GM12878 (cell line): ENCODE measurements around the gene PTBP3. TPM values are rescaled to one million over a fixed set of nuclear protein-coding genes. Genes with fewer than 3 reads are reported as not detected.

Experiments
- ATAC-seq: fragments of 200-7000 bp; cut with Tn5 transposase; 3 replicates; pipeline ENCODE4 v1.9.1; 2020; ENCODE audit warnings: mild to moderate bottlenecking, moderate library complexity
- BruUV-seq: library from RNA; stranded (reverse); fragments of 400-500 nt; replicated peaks from 2 replicates; lab custom pipeline; 2021; lab: Mats Ljungman, UMichigan
- CTCF ChIA-PET: fragments of 300-600 bp; sonication (Branson Sonifier 250); formaldehyde crosslinking; extraction: SDS; loops from one replicate; lab custom pipeline; 2021; ENCODE audit warnings: inconsistent platforms; lab: Yijun Ruan, JAX
- POLR2A ChIA-PET: fragments of 350-600 bp; formaldehyde crosslinking; extraction: SDS; loops from one replicate; lab custom pipeline; 2021; ENCODE audit warnings: inconsistent platforms; lab: Charles Lee
- RAD21 ChIA-PET: fragments of 300-600 bp; sonication (Branson Sonifier 250); formaldehyde crosslinking; loops from one replicate; lab custom pipeline; 2023; ENCODE audit warnings: antibody characterized with exemption; ENCODE audit not compliant: unreplicated experiment; lab: Charles Lee
- SMC1A ChIA-PET: fragments of 300-600 bp; sonication (Branson Sonifier 250); formaldehyde crosslinking; loops from one replicate; lab custom pipeline; 2023; ENCODE audit not compliant: unreplicated experiment, uncharacterized antibody; lab: Charles Lee
- DNase-seq: peaks from one replicate; pipeline ENCODE4 v3.0.0-alpha.2; 2011; ENCODE audit warnings: low read depth, low spot score
- FAIRE-seq: peaks from 3 replicates; lab custom pipeline; 2011; peaks lifted over from hg19 to GRCh38; lab: Jason Lieb, UNC
- H2AFZ ChIP-seq: 2 replicates; pipeline ENCODE4 v1.6.0; 2011; ENCODE audit warnings: low read depth, low read length, control low read depth; ENCODE audit not compliant: control insufficient read depth
- H3K27ac ChIP-seq: 2 replicates; pipeline ENCODE4 v1.5.1; 2011; ENCODE audit warnings: control low read depth; ENCODE audit not compliant: control insufficient read depth, insufficient read depth
- H3K27me3 ChIP-seq, 2 experiments: replicated peaks in 1 of 2; 2 replicates each; pipeline versions ENCODE4 v1.6.0 to v1.6.1; 2011; ENCODE audit warnings: low read length in 1 of 2; ENCODE audit not compliant: control insufficient read depth in 2 of 2, insufficient read depth in 2 of 2
- H3K36me3 ChIP-seq, 2 experiments: 2 replicates each; pipeline ENCODE4 v1.5.1; 2011; ENCODE audit warnings: low read length in 1 of 2; ENCODE audit not compliant: control insufficient read depth in 2 of 2, insufficient read depth in 2 of 2
- H3K4me1 ChIP-seq: 2 replicates; pipeline ENCODE4 v1.6.1; 2011; ENCODE audit warnings: mild to moderate bottlenecking, low read length, moderate library complexity, mixed read lengths; ENCODE audit not compliant: control insufficient read depth, insufficient read depth
- H3K4me2 ChIP-seq: 2 replicates; pipeline ENCODE4 v1.6.0; 2011; ENCODE audit warnings: control low read depth; ENCODE audit not compliant: control insufficient read depth, insufficient read depth
- H3K4me3 ChIP-seq: fragments of 200-600 bp; sonication (generic); 2 replicates; pipeline ENCODE4 v1.5.1; 2016
- H3K79me2 ChIP-seq: 2 replicates; pipeline ENCODE4 v1.6.0; 2011; ENCODE audit warnings: low read length; ENCODE audit not compliant: control insufficient read depth, insufficient read depth
- H3K9ac ChIP-seq: 2 replicates; pipeline ENCODE4 v1.8.0; 2011; ENCODE audit warnings: low read length, control low read depth, mixed read lengths; ENCODE audit not compliant: control insufficient read depth, insufficient read depth
- H3K9me3 ChIP-seq: replicated peaks from 3 replicates; pipeline ENCODE4 v1.5.1; 2011; ENCODE audit warnings: mild to moderate bottlenecking, low read length; ENCODE audit not compliant: control insufficient read depth, insufficient read depth
- H4K20me1 ChIP-seq: 2 replicates; pipeline ENCODE4 v1.6.0; 2011; ENCODE audit not compliant: control insufficient read depth, insufficient read depth
- CBX3 ChIP-seq: fragments of 200-600 bp; sonication (generic); IDR thresholded peaks from 2 replicates; pipeline ENCODE4 v1.6.1; 2016; ENCODE audit warnings: low read depth, borderline replicate concordance
- ETV6 ChIP-seq, 2 experiments: fragments of 450-650 bp in 1 of 2; IDR thresholded peaks in 1 of 2; conservative IDR thresholded peaks in 1 of 2; 2 replicates each; pipeline ENCODE4 v1.6.1; 2014; ENCODE audit warnings: antibody characterized with exemption in 1 of 2, borderline replicate concordance in 1 of 2, low read depth in 1 of 2, mild to moderate bottlenecking in 1 of 2, moderate library complexity in 1 of 2
- HDAC2 ChIP-seq: fragments of 200-600 bp; sonication (generic); IDR thresholded peaks from 2 replicates; pipeline ENCODE4 v1.6.1; 2017
- HDGF ChIP-seq: fragments of 450-650 bp; IDR thresholded peaks from 2 replicates; pipeline ENCODE4 v1.6.1; 2016; ENCODE audit warnings: antibody characterized with exemption
- RB1 ChIP-seq: fragments of 450-650 bp; formaldehyde crosslinking; IDR thresholded peaks from 2 replicates; pipeline ENCODE4 v1.6.1; 2017; ENCODE audit warnings: mild to moderate bottlenecking, borderline replicate concordance
- SRF ChIP-seq, 2 experiments: IDR thresholded peaks; 2 replicates each; pipeline ENCODE4 v1.6.1; 2011; ENCODE audit warnings: low read depth in 2 of 2, low read length in 2 of 2, mild to moderate bottlenecking in 1 of 2, moderate library complexity in 1 of 2
- TAF1 ChIP-seq: IDR thresholded peaks from 2 replicates; pipeline ENCODE4 v1.6.1; 2011; ENCODE audit warnings: mild to moderate bottlenecking, low read depth, low read length, borderline replicate concordance
- ZNF622 ChIP-seq: fragments of 450-650 bp; IDR thresholded peaks from 2 replicates; pipeline ENCODE4 v1.6.1; 2017; ENCODE audit warnings: mild to moderate bottlenecking, inconsistent platforms
- WGBS: methylation state at CpG from one replicate; pipeline ENCODE4 v1.1.6; 2016; ENCODE audit warnings: low lambda C conversion rate; ENCODE audit not compliant: insufficient replicate concordance, insufficient coverage; ENCODE audit errors: missing lambda C conversion rate; 5-methylcytosine and 5-hydroxymethylcytosine counted together
- in situ Hi-C: fragments of 300-500 bp; cut with MboI; formaldehyde crosslinking; loops from 9 replicates; pipeline ENCODE4 v1.14.3; 2018; ENCODE audit warnings: mixed read lengths
- intact Hi-C: fragments of 100-400 bp; cut with micrococcal nuclease; formaldehyde crosslinking; loops from one replicate; pipeline ENCODE4 v1.14.2; 2022; ENCODE audit not compliant: unreplicated experiment
- polyA plus RNA-seq, 11 experiments: library from polyadenylated mRNA; depleted of rRNA in 4 of 11; unstranded in 6 of 11; stranded (reverse) in 5 of 11; fragments of >200 nt; fragmentation: Nextera tagmentation in 4 of 11; fragmentation: Illumina TruSeq in 1 of 11; extraction: Ambion mirVana in 4 of 11; extraction: Trizol in 1 of 11; gene quantifications; 1 replicate in 1 of 11; 2 replicates in 10 of 11; pipeline versions ENCODE4 v1.2.1 to v1.2.3, GENCODE V29; 2011 to 2016; ENCODE audit warnings: inconsistent platforms in 2 of 11, missing spikeins in 2 of 11, low read depth in 1 of 11
- total RNA-seq, 4 experiments: library from RNA; depleted of rRNA in 3 of 4; stranded (reverse); fragments of >200 nt in 3 of 4; fragmentation: Illumina TruSeq in 1 of 4; extraction: Trizol in 1 of 4; gene quantifications; 2 replicates each; pipeline versions ENCODE4 v1.2.1 to v1.2.3, GENCODE V29; 2013 to 2021
- TF ChIP-seq, protein P1 (sequence below): fragments of 450-650 bp; formaldehyde crosslinking; IDR thresholded peaks from 2 replicates; pipeline ENCODE4 v1.4.0; 2022; ENCODE audit warnings: mild to moderate bottlenecking, moderate library complexity
- TF ChIP-seq, protein P2 (sequence below): fragments of 450-650 bp; IDR thresholded peaks from 2 replicates; pipeline ENCODE4 v1.6.1; 2018; ENCODE audit warnings: borderline replicate concordance, mild to moderate bottlenecking; ENCODE audit not compliant: partially characterized antibody
- TF ChIP-seq, protein P3 (sequence below): fragments of 450-650 bp; IDR thresholded peaks from 2 replicates; pipeline ENCODE4 v1.6.1; 2014; ENCODE audit warnings: mild to moderate bottlenecking
- TF ChIP-seq, protein P4 (sequence below): fragments of 450-650 bp; IDR thresholded peaks from 2 replicates; pipeline ENCODE4 v1.6.1; 2016; ENCODE audit warnings: mild to moderate bottlenecking, moderate library complexity, borderline replicate concordance

The PTBP3 gene
- total and polyA plus RNA-seq, 10 of the 15 experiments (the other 5 are each of a cell fraction or from before 2014, with no cell fraction given), result 12.5 to 104 (median 52.7) TPM

DNA sequence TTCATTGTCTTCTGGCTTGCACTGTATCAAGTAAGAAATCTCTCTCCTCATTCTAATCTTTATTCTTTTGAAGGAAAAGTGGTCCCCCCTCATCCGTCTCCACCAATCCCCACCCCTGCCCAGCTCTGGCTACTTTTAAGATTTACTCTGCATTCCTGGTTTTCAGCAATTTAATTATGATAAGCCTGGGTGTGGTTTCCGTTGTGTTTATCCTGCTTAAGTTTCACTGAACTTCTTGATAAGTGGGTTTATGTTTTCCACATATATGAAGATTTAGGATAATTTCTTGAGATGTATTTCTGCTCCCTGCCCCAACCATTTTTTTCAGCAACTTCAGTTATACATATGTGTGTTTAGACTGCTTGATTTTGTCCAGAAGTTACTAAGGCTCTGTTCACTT, 46.5 kb downstream of the PTBP3 start:
- no peak for FAIRE-seq
- intact Hi-C loops, result no loop called here
- CTCF ChIA-PET, result no interaction called here
- peaks cover 3% of the 10 kb centered on the region for H3K79me2 ChIP-seq
- no peak overlapping the region for H3K27ac ChIP-seq
- H4K20me1 ChIP-seq, result no peaks in the 10 kb centered on the region
- H3K4me1 ChIP-seq, result no peaks in the 10 kb centered on the region
- H3K9ac ChIP-seq, result no peak overlapping the region
- peaks cover 3 to 14% of the 10 kb centered on the region in 2 experiments for H3K36me3 ChIP-seq
- no peak for DNase-seq
- peaks cover 31% of the 10 kb centered on the region; the same call in 2 of the 3 replicates for H3K9me3 ChIP-seq
- no peak overlapping the region for H2AFZ ChIP-seq
- ATAC-seq, result no peak
- no peak overlapping the region for H3K4me3 ChIP-seq
- RAD21 ChIA-PET, result no interaction called here
- no TSS peak for BruUV-seq
- SMC1A ChIA-PET, result no interaction called here
- no peaks in the 10 kb centered on the region for H3K27me3 ChIP-seq
- in situ Hi-C loops, result no loop called here
- WGBS, result 93% methylated on average over 2 of the region's 2 CpGs
- POLR2A ChIA-PET, result no interaction called here
- H3K4me2 ChIP-seq, result no peak overlapping the region
- TF ChIP-seq, protein P1, sequence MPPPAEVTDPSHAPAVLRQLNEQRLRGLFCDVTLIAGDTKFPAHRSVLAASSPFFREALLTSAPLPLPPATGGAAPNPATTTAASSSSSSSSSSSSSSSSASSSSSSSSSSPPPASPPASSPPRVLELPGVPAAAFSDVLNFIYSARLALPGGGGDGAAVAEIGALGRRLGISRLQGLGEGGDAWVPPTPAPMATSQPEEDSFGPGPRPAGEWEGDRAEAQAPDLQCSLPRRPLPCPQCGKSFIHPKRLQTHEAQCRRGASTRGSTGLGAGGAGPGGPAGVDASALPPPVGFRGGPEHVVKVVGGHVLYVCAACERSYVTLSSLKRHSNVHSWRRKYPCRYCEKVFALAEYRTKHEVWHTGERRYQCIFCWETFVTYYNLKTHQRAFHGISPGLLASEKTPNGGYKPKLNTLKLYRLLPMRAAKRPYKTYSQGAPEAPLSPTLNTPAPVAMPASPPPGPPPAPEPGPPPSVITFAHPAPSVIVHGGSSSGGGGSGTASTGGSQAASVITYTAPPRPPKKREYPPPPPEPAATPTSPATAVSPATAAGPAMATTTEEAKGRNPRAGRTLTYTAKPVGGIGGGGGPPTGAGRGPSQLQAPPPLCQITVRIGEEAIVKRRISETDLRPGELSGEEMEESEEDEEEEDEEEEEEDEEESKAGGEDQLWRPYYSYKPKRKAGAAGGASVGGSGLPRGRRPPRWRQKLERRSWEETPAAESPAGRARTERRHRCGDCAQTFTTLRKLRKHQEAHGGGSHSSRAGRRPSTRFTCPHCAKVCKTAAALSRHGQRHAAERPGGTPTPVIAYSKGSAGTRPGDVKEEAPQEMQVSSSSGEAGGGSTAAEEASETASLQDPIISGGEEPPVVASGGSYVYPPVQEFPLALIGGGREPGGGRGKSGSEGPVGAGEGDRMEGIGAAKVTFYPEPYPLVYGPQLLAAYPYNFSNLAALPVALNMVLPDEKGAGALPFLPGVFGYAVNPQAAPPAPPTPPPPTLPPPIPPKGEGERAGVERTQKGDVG (CRISPR knock-in tag), result no peak
- TF ChIP-seq, protein P2, sequence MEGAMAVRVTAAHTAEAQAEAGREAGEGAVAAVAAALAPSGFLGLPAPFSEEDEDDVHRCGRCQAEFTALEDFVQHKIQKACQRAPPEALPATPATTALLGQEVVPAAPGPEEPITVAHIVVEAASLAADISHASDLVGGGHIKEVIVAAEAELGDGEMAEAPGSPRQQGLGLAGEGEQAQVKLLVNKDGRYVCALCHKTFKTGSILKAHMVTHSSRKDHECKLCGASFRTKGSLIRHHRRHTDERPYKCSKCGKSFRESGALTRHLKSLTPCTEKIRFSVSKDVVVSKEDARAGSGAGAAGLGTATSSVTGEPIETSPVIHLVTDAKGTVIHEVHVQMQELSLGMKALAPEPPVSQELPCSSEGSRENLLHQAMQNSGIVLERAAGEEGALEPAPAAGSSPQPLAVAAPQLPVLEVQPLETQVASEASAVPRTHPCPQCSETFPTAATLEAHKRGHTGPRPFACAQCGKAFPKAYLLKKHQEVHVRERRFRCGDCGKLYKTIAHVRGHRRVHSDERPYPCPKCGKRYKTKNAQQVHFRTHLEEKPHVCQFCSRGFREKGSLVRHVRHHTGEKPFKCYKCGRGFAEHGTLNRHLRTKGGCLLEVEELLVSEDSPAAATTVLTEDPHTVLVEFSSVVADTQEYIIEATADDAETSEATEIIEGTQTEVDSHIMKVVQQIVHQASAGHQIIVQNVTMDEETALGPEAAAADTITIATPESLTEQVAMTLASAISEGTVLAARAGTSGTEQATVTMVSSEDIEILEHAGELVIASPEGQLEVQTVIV, result no peak
- no peak for TF ChIP-seq HDGF
- TF ChIP-seq, protein P3, sequence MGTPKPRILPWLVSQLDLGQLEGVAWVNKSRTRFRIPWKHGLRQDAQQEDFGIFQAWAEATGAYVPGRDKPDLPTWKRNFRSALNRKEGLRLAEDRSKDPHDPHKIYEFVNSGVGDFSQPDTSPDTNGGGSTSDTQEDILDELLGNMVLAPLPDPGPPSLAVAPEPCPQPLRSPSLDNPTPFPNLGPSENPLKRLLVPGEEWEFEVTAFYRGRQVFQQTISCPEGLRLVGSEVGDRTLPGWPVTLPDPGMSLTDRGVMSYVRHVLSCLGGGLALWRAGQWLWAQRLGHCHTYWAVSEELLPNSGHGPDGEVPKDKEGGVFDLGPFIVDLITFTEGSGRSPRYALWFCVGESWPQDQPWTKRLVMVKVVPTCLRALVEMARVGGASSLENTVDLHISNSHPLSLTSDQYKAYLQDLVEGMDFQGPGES, result no peak
- TF ChIP-seq RB1, result no peak
- TF ChIP-seq ETV6 (conservative IDR thresholded peaks at IDR 0.05 in 1 of 2, IDR thresholded peaks at IDR 0.05 in 1 of 2; ENCODE audit: borderline replicate concordance in 1 of 2, low read depth in 1 of 2), result no peak
- TF ChIP-seq HDAC2, result no peak
- TF ChIP-seq, protein P4, sequence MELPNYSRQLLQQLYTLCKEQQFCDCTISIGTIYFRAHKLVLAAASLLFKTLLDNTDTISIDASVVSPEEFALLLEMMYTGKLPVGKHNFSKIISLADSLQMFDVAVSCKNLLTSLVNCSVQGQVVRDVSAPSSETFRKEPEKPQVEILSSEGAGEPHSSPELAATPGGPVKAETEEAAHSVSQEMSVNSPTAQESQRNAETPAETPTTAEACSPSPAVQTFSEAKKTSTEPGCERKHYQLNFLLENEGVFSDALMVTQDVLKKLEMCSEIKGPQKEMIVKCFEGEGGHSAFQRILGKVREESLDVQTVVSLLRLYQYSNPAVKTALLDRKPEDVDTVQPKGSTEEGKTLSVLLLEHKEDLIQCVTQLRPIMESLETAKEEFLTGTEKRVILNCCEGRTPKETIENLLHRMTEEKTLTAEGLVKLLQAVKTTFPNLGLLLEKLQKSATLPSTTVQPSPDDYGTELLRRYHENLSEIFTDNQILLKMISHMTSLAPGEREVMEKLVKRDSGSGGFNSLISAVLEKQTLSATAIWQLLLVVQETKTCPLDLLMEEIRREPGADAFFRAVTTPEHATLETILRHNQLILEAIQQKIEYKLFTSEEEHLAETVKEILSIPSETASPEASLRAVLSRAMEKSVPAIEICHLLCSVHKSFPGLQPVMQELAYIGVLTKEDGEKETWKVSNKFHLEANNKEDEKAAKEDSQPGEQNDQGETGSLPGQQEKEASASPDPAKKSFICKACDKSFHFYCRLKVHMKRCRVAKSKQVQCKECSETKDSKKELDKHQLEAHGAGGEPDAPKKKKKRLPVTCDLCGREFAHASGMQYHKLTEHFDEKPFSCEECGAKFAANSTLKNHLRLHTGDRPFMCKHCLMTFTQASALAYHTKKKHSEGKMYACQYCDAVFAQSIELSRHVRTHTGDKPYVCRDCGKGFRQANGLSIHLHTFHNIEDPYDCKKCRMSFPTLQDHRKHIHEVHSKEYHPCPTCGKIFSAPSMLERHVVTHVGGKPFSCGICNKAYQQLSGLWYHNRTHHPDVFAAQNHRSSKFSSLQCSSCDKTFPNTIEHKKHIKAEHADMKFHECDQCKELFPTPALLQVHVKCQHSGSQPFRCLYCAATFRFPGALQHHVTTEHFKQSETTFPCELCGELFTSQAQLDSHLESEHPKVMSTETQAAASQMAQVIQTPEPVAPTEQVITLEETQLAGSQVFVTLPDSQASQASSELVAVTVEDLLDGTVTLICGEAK, result no peak
- TF ChIP-seq CBX3, result no peak
- no peak for TF ChIP-seq ZNF622
- TF ChIP-seq SRF (IDR thresholded peaks at IDR 0.05; ENCODE audit: low read depth in 2 of 2, low read length in 2 of 2), result no peak
- TF ChIP-seq TAF1, result no peak
